ENCODE results near the gene IL26. TPM values are rescaled to one million over a fixed set of nuclear protein-coding genes. Genes with fewer than 3 reads are reported as not detected.

IL26 gene
- total RNA-seq, 1 donor from 2014 or later: not detected

- H2AFZ ChIP-seq (ENCODE audit: low read depth, low read length): no peak overlapping the region
- H3K36me3 Mint-ChIP-seq (ENCODE audit: low read depth, unreplicated experiment): peaks cover 3% of the 10 kb centered on the region
Measured at GRCh38 chr12:68178184-68178583, 47.4 kb downstream of the IL26 start.

DNA sequence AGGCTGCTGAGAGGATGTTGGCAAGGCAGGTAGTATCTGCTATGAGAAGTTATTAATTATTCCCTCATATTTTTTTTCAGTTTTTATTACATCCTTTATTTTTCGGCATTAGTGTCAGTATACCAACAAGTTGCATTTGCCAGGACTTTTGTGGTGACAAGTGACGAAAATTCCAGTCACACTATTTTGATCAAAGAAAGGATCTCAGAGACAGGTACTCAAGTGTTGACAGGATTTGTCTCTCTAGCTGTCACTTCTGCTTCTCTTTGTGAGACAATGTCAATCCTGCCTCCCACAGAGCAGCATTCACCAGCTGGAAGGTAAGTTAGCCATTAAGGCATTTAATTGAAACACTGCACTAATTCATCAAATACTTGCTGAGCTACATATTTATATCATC is 48.0 kb downstream of the IL26 start:
- Histone ChIP-seq H2AFZ (ENCODE audit: low read depth, low read length) (no peak overlapping the region), H3K9ac (ENCODE audit: low read length) (no peak overlapping the region), H3K9me3 (ENCODE audit: insufficient read depth, low read depth, low read length) (no peaks in the 10 kb centered on the region), H4K20me1 (ENCODE audit: insufficient read depth, low read length) (no peaks in the 10 kb centered on the region), H3K4me1 (ENCODE audit: insufficient read depth, low read length) (no peaks in the 10 kb centered on the region), H3K4me2 (ENCODE audit: low read length) (no peak overlapping the region), H3K36me3 (ENCODE audit: insufficient read depth, low read length) (no peaks in the 10 kb centered on the region), H3K79me2 (ENCODE audit: insufficient read depth, low read length) (no peaks in the 10 kb centered on the region), H3K27me3 (ENCODE audit: insufficient read depth, low read length) (peaks cover 4% of the 10 kb centered on the region), H3K4me3 (ENCODE audit: insufficient read depth, low read depth, low read length) (no peak overlapping the region), H3K27ac (ENCODE audit: low read depth, low read length) (no peak overlapping the region)
- Mint-ChIP-seq H3K36me3 (ENCODE audit: low read depth, unreplicated experiment) (peaks cover 3% of the 10 kb centered on the region), H3K4me3 (ENCODE audit: unreplicated experiment) (no peak overlapping the region), H3K4me1 (ENCODE audit: low read depth, unreplicated experiment) (peaks cover 28% of the 10 kb centered on the region), H3K27me3 (ENCODE audit: low read depth, unreplicated experiment) (no peaks in the 10 kb centered on the region), H3K9me3 (ENCODE audit: unreplicated experiment) (peaks cover 2% of the 10 kb centered on the region), H3K27ac (ENCODE audit: unreplicated experiment) (no peak overlapping the region)
- TF ChIP-seq EZH2 (IDR thresholded peaks at IDR 0.05; ENCODE audit: insufficient read depth, low read length) (no peak), CTCF (IDR thresholded peaks at IDR 0.05; ENCODE audit: insufficient read depth, low read depth, low read length) (no peak)
- DNase-seq (ENCODE audit: low read depth) (no peak), FAIRE-seq (no peak)

More at GRCh38 chr12:68178184-68178583, 47.4 kb downstream of the IL26 start:
- Histone ChIP-seq H3K9ac (ENCODE audit: low read length) (no peak overlapping the region), H3K79me2 (ENCODE audit: insufficient read depth, low read length) (no peaks in the 10 kb centered on the region), H3K4me2 (ENCODE audit: low read length) (no peak overlapping the region), H4K20me1 (ENCODE audit: insufficient read depth, low read length) (no peaks in the 10 kb centered on the region), H3K4me1 (ENCODE audit: insufficient read depth, low read length) (no peaks in the 10 kb centered on the region), H3K27me3 (ENCODE audit: insufficient read depth, low read length) (peaks cover 6% of the 10 kb centered on the region), H3K9me3 (ENCODE audit: insufficient read depth, low read depth, low read length) (no peaks in the 10 kb centered on the region), H3K36me3 (ENCODE audit: insufficient read depth, low read length) (no peaks in the 10 kb centered on the region), H3K4me3 (ENCODE audit: insufficient read depth, low read depth, low read length) (no peak overlapping the region), H3K27ac (ENCODE audit: low read depth, low read length) (no peak overlapping the region)
- TF ChIP-seq EZH2 (IDR thresholded peaks at IDR 0.05; ENCODE audit: insufficient read depth, low read length): no peak
- no peak for TF ChIP-seq CTCF (IDR thresholded peaks at IDR 0.05; ENCODE audit: insufficient read depth, low read depth, low read length)
- no peak for DNase-seq (ENCODE audit: low read depth)
- H3K27me3 Mint-ChIP-seq (ENCODE audit: low read depth, unreplicated experiment): no peaks in the 10 kb centered on the region
- no peak overlapping the region for H3K4me3 Mint-ChIP-seq (ENCODE audit: unreplicated experiment)
- FAIRE-seq: no peak
- H3K4me1 Mint-ChIP-seq (ENCODE audit: low read depth, unreplicated experiment): peaks cover 28% of the 10 kb centered on the region
- peaks cover 2% of the 10 kb centered on the region for H3K9me3 Mint-ChIP-seq (ENCODE audit: unreplicated experiment)
- H3K27ac Mint-ChIP-seq (ENCODE audit: unreplicated experiment): no peak overlapping the region

DNA sequence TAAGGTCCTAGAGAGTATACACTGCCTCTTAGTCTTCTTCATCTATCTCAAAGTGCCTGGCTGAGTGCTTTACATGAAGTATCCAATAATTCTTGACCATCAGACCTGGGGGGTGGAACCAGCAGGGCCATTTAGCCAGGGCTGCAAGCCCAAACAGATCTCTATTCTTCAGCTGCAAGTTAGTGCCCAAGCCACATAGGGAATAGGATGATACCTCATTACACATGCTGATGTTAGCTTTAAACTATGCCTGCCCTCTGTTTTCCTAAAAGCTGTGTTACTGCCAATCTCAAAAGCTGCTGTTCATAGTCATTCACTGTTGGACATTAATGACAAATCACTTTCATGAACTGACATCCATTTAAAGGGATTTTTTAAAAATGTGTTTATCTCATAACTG is 49.4 kb downstream of the IL26 start:
- Mint-ChIP-seq H3K4me1 (ENCODE audit: low read depth, unreplicated experiment) (peaks cover 27% of the 10 kb centered on the region), H3K27me3 (ENCODE audit: low read depth, unreplicated experiment) (no peaks in the 10 kb centered on the region), H3K36me3 (ENCODE audit: low read depth, unreplicated experiment) (peaks cover 3% of the 10 kb centered on the region), H3K4me3 (ENCODE audit: unreplicated experiment) (no peak overlapping the region), H3K9me3 (ENCODE audit: unreplicated experiment) (peaks cover 4% of the 10 kb centered on the region), H3K27ac (ENCODE audit: unreplicated experiment) (no peak overlapping the region)
- Histone ChIP-seq H3K9me3 (ENCODE audit: insufficient read depth, low read depth, low read length) (no peaks in the 10 kb centered on the region), H4K20me1 (ENCODE audit: insufficient read depth, low read length) (no peaks in the 10 kb centered on the region), H2AFZ (ENCODE audit: low read depth, low read length) (no peak overlapping the region), H3K4me3 (ENCODE audit: insufficient read depth, low read depth, low read length) (no peak overlapping the region), H3K4me1 (ENCODE audit: insufficient read depth, low read length) (no peaks in the 10 kb centered on the region), H3K4me2 (ENCODE audit: low read length) (no peak overlapping the region), H3K27ac (ENCODE audit: low read depth, low read length) (no peak overlapping the region), H3K27me3 (ENCODE audit: insufficient read depth, low read length) (peaks cover 4% of the 10 kb centered on the region), H3K79me2 (ENCODE audit: insufficient read depth, low read length) (no peaks in the 10 kb centered on the region), H3K9ac (ENCODE audit: low read length) (no peak overlapping the region), H3K36me3 (ENCODE audit: insufficient read depth, low read length) (no peaks in the 10 kb centered on the region)
- TF ChIP-seq EZH2 (IDR thresholded peaks at IDR 0.05; ENCODE audit: insufficient read depth, low read length) (no peak), CTCF (IDR thresholded peaks at IDR 0.05; ENCODE audit: insufficient read depth, low read depth, low read length) (no peak)
- FAIRE-seq (no peak), DNase-seq (ENCODE audit: low read depth) (no peak)
